Activated naive CD8-positive, alpha-beta T cell treated with anti-CD3 and anti-CD28 coated beads, Interleukin-2, amount 10 ng/mL, durations not matched to agents 7 days and 5 days (primary cell): ENCODE data around the gene C16orf96. TPM values are rescaled to one million over a fixed set of nuclear protein-coding genes. Genes with fewer than 3 reads are reported as not detected.
A peak's percentile ranks its signal among the peaks of the same experiment; 100 is the strongest.

Source experiments
- ATAC-seq: fragments of 150-1000 bp; cut with Tn5 transposase; one replicate; pipeline ENCODE4 v1.10.0; 2021; ENCODE audit warnings: low read depth, moderate library complexity
- POLR2A ChIA-PET: fragments of 350-600 bp; sonication (Branson Sonifier 250); formaldehyde crosslinking; loops from one replicate; lab custom pipeline; 2021; ENCODE audit warnings: antibody characterized with exemption; lab: Charles Lee
- DNase-seq: peaks from one replicate; pipeline ENCODE4 v3.0.0; 2021
- H3K27ac Mint-ChIP-seq: one replicate; pipeline ENCODE4 v1.8.0; 2022; ENCODE audit warnings: mild to moderate bottlenecking, mixed read lengths
- H3K27me3 Mint-ChIP-seq: one replicate; pipeline ENCODE4 v1.8.0; 2022; ENCODE audit warnings: mild to moderate bottlenecking, moderate library complexity, mixed read lengths
- H3K36me3 Mint-ChIP-seq: one replicate; pipeline ENCODE4 v1.8.0; 2021; ENCODE audit warnings: mild to moderate bottlenecking, mixed read lengths
- H3K4me1 Mint-ChIP-seq: one replicate; pipeline ENCODE4 v1.8.0; 2021; ENCODE audit warnings: mixed read lengths
- H3K4me3 Mint-ChIP-seq: one replicate; pipeline ENCODE4 v1.8.0; 2022; ENCODE audit warnings: mild to moderate bottlenecking, moderate library complexity, mixed read lengths
- H3K9me3 Mint-ChIP-seq: one replicate; pipeline ENCODE4 v1.8.0; 2021; ENCODE audit warnings: mixed read lengths
- total RNA-seq, 2 experiments: library from RNA; stranded (reverse); gene quantifications; one replicate each; pipeline ENCODE4 v1.2.3, GENCODE V29; 2021

The C16orf96 gene
- total RNA-seq, 2 experiments from 2014 or later = 0.08 to 0.17 TPM

DNA sequence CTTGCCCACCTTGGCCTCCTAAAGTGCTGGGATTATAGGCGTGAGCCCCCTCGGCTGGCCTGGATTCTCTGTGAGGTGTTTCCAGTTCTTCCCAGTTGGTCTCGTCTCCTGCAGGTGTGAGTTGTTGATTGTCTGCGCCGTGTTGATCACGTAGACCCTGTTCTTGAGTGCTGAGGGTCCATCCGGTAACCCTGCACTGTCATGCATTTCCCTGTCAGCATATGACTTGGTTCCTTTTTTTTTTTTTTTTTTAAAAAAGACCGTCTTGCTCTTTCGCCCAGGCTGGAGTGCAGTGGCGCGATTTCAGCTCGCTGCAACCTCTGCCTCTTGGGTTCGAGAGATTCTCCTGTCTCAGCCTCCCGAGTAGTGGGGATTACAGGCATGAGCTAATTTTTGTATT lies 85.8 kb downstream of the C16orf96 start:
- Mint-ChIP-seq H3K36me3 (peaks cover 4% of the 10 kb centered on the region), H3K9me3 (no peaks in the 10 kb centered on the region), H3K27ac (no peak overlapping the region), H3K27me3 (no peaks in the 10 kb centered on the region), H3K4me1 (peaks cover 22% of the 10 kb centered on the region), H3K4me3 (no peak overlapping the region)
- ATAC-seq (no peak), DNase-seq (no peak)
- POLR2A ChIA-PET = no interaction called here

DNA sequence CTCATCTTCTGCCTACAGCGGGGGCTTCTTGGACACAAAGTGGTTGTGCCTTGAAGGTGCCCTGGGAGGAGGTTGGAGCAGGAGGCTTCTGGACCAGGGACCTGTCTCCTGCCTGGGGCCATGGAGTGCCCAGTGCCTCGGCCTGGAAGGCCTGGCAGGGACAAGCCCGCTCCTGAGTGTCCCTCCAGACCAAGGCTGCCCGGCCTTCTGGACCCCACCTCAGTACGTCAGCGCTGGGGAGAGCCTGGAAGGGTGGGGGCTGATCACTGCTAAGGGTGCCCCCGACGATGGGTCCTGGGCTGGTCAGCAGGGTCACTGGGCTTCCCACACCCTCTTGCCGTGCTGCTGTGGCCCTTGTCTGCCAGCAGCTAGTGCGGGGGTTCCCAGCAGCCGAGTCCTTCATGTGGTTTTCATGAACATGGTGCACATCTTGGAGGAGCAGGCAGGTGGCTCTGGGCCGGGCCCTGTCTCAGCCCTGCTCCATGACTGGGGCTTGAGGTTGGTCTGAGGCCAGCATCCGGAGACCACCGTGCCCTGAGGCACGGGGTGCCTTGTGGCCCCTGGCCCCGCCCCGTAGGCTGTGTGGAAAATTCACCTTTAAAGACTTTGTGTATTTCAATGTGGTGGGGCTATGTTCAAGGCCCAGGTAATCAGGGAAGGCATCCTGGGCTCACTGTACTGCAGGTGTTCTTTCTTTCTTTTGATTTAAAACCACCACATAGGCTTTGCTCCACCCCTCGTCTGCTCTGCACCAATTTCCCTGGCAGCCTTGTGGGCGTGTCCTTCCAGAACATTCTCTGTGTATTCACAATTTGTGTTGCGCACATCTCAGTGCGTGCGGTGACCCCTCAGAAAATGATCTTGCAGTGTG lies 90.9 kb downstream of the C16orf96 start:
- no peaks in the 10 kb centered on the region for H3K9me3 Mint-ChIP-seq
- peak; percentile 32 for ATAC-seq
- no peak overlapping the region for H3K4me3 Mint-ChIP-seq
- POLR2A ChIA-PET = no interaction called here
- H3K27ac Mint-ChIP-seq = no peak overlapping the region
- peaks cover 10% of the 10 kb centered on the region for H3K36me3 Mint-ChIP-seq
- no peak for DNase-seq
- no peaks in the 10 kb centered on the region for H3K27me3 Mint-ChIP-seq
- peaks cover 25% of the 10 kb centered on the region for H3K4me1 Mint-ChIP-seq

DNA sequence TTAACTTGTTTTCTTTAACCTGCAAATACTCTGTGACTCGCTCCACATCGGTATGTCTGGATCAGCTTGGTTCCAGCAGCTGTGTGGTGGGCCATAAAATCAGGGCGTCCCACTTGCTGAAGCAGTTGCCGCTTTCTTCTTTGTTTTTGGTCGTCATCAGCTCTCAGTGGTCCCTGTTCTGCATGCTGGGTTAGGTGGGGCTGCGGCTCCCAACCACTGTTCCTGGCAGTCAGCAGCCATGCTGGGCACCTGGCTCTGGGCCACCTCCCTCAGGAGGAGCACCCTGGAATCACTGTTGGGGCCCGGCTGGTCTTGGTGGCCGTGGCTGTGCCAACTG lies 91.5 kb downstream of the C16orf96 start:
- peaks cover 10% of the 10 kb centered on the region for H3K36me3 Mint-ChIP-seq
- no peak overlapping the region for H3K4me3 Mint-ChIP-seq
- POLR2A ChIA-PET = interaction anchor here (0.6 kb wide), 1 partner anchor 64 kb away, joined by 4 read pairs; no protein-coding TSS in a partner anchor
- no peaks in the 10 kb centered on the region for H3K9me3 Mint-ChIP-seq
- peaks cover 25% of the 10 kb centered on the region for H3K4me1 Mint-ChIP-seq
- H3K27ac Mint-ChIP-seq = no peak overlapping the region
- peak; percentile 26 for ATAC-seq
- DNase-seq = no peak
- no peaks in the 10 kb centered on the region for H3K27me3 Mint-ChIP-seq

DNA sequence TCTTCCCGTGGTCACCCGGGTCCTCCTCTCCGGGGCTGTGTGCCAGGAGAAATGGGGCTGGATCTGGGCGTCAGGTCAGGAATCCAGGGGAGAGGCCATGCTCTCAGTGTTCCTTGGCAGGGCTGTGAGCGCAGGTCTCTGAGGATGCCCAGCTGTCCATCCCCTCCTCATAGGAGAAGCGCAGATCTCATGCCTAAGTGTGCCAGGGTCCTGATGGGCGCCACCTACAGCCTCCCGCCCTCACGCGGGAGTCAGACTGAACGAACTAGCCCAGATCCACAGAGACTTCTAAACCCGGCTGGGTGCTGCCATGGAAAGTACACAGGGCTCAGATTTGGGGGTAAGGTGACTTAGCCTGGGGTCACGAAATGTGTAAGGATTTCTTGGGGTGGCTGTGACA lies 92.8 kb downstream of the C16orf96 start:
- Mint-ChIP-seq H3K9me3 (no peaks in the 10 kb centered on the region), H3K4me1 (peaks cover 23% of the 10 kb centered on the region), H3K27me3 (no peaks in the 10 kb centered on the region), H3K27ac (peak overlapping the region; percentile 82), H3K4me3 (peak overlapping the region; percentile 61), H3K36me3 (peaks cover 10% of the 10 kb centered on the region)
- POLR2A ChIA-PET = no interaction called here
- ATAC-seq (no peak), DNase-seq (peak; percentile 52)

GRCh38 chr16:4649744-4650442 lies 93.8 kb downstream of the C16orf96 start:
- Mint-ChIP-seq H3K27ac (peak overlapping the region; percentile 82), H3K36me3 (peaks cover 12% of the 10 kb centered on the region), H3K4me1 (peaks cover 23% of the 10 kb centered on the region), H3K27me3 (no peaks in the 10 kb centered on the region), H3K9me3 (no peaks in the 10 kb centered on the region), H3K4me3 (no peak overlapping the region)
- no peak for DNase-seq
- peak; percentile 29 for ATAC-seq
- POLR2A ChIA-PET = interaction anchor here (0.9 to 1.0 kb wide), 3 partner anchors 10 to 44 kb away, joined by 3 to 4 read pairs (median 3); partner anchors contain the start of gene NUDT16L1

Other genes with a start within 250 kb of the C16orf96 start
- under 1 TPM; 0.14 TPM for gene GLIS2, start 240.3 kb upstream of the C16orf96 start, total RNA-seq
- 10 to 100 TPM; 42.5 to 50.0 TPM for gene PAM16, start 205.0 kb upstream of the C16orf96 start, total RNA-seq
- under 1 TPM; 0.11 to 0.20 TPM for gene VASN, start 184.5 kb upstream of the C16orf96 start, total RNA-seq
- gene CORO7, start 139.7 kb upstream of the C16orf96 start, total RNA-seq = 100 to 1,000 TPM; 168 to 186 TPM
- gene DNAJA3, start 130.5 kb upstream of the C16orf96 start, total RNA-seq = 10 to 100 TPM; 52.2 to 62.2 TPM
- gene NMRAL1, start 81.7 kb upstream of the C16orf96 start, total RNA-seq = 10 to 100 TPM; 64.5 to 64.6 TPM
- 10 to 100 TPM; 84.5 to 86.9 TPM for gene HMOX2, start 79.9 kb upstream of the C16orf96 start, total RNA-seq
- gene CDIP1, start 17.6 kb upstream of the C16orf96 start, total RNA-seq = 10 to 100 TPM; 36.3 to 42.1 TPM
- gene UBALD1, start 58.5 kb downstream of the C16orf96 start, total RNA-seq = 10 to 100 TPM; 21.3 to 23.7 TPM
- gene MGRN1, start 68.5 kb downstream of the C16orf96 start, total RNA-seq = 10 to 100 TPM; 84.4 to 91.7 TPM
- gene NUDT16L1, start 137.2 kb downstream of the C16orf96 start, total RNA-seq = 10 to 100 TPM; 40.7 to 42.7 TPM
- 10 to 100 TPM; 20.4 to 20.5 TPM for gene ANKS3, start 177.9 kb downstream of the C16orf96 start, total RNA-seq
- under 1 TPM in 1 of 2 experiments, not detected in 1; 0.23 TPM for gene DNAAF8, start 178.2 kb downstream of the C16orf96 start, total RNA-seq
- gene ZNF500, start 210.8 kb downstream of the C16orf96 start, total RNA-seq = 10 to 100 TPM; 22.5 to 23.8 TPM
- not detected for gene SEPTIN12, start 232.0 kb downstream of the C16orf96 start, total RNA-seq
- not detected for gene SMIM22, start 239.0 kb downstream of the C16orf96 start, total RNA-seq
- 10 to 100 TPM in 1 of 2 experiments, 1 to 10 TPM in 1; 9.5 to 10.3 TPM for gene ROGDI, start 246.3 kb downstream of the C16orf96 start, total RNA-seq